HEK293T (cell line): ENCODE data around the gene GMIP.

Experiments
- ARNT ChIP-seq: fragments of 450-650 bp; IDR thresholded peaks from 2 replicates; pipeline ENCODE4 v1.6.1; 2017; ENCODE audit warnings: mild to moderate bottlenecking
- CTBP1 ChIP-seq: fragments of 450-650 bp; IDR thresholded peaks from 2 replicates; pipeline ENCODE4 v1.6.1; 2016; ENCODE audit warnings: borderline replicate concordance
- ELF4 ChIP-seq: fragments of 450-650 bp; IDR thresholded peaks from 2 replicates; pipeline ENCODE4 v1.6.1; 2017; ENCODE audit warnings: antibody characterized with exemption
- FOXK2 ChIP-seq: fragments of 450-650 bp; IDR thresholded peaks from 2 replicates; pipeline ENCODE4 v1.6.1; 2016; ENCODE audit warnings: mild to moderate bottlenecking
- FOXM1 ChIP-seq: fragments of 450-650 bp; IDR thresholded peaks from 2 replicates; pipeline ENCODE4 v1.6.1; 2017; ENCODE audit warnings: mild to moderate bottlenecking, borderline replicate concordance
- L3MBTL2 ChIP-seq: fragments of 450-650 bp; conservative IDR thresholded peaks from 2 replicates; pipeline ENCODE4 v1.6.1; 2016; ENCODE audit warnings: mild to moderate bottlenecking
- NFRKB ChIP-seq: fragments of 450-650 bp; IDR thresholded peaks from 2 replicates; pipeline ENCODE4 v1.6.1; 2016; ENCODE audit warnings: mild to moderate bottlenecking, moderate library complexity
- PKNOX1 ChIP-seq: fragments of 450-650 bp; IDR thresholded peaks from 2 replicates; pipeline ENCODE4 v1.6.1; 2016
- SP1 ChIP-seq: fragments of 450-650 bp; IDR thresholded peaks from 2 replicates; pipeline ENCODE4 v1.6.1; 2017
- SUZ12 ChIP-seq: fragments of 450-650 bp; IDR thresholded peaks from 2 replicates; pipeline ENCODE4 v1.6.1; 2016; ENCODE audit warnings: mild to moderate bottlenecking
- ZNF384 ChIP-seq: fragments of 450-650 bp; IDR thresholded peaks from 2 replicates; pipeline ENCODE4 v1.6.1; 2016

- TF ChIP-seq NFRKB, result no peak
- no peak for TF ChIP-seq ZNF384
- TF ChIP-seq SP1, result no peak
- TF ChIP-seq SUZ12, result no peak
- TF ChIP-seq CTBP1, result no peak
- no peak for TF ChIP-seq L3MBTL2
- no peak for TF ChIP-seq FOXM1
- no peak for TF ChIP-seq ARNT
- TF ChIP-seq ELF4, result no peak
- no peak for TF ChIP-seq FOXK2
- TF ChIP-seq PKNOX1, result no peak
Measured at GRCh38 chr19:19594381-19594780, 49.1 kb downstream of the GMIP start.
